ENCODE data around the gene EZR. TPM values are rescaled to one million over a fixed set of nuclear protein-coding genes. Genes with fewer than 3 reads are reported as not detected.

Gene EZR
- total RNA-seq, 4 donors from 2014 or later: 208 to 339 (median 285) TPM

- H3K27ac ChIP-seq: peak overlapping the region in 3 of 4 donors; percentile 68 to 75 (median 68)
- TF ChIP-seq CTCF (IDR thresholded peaks at IDR 0.05) (no peak), POLR2A (IDR thresholded peaks at IDR 0.05) (no peak)
Measured at GRCh38 chr6:158804207-158804606, 15.0 kb downstream of the EZR start.

GRCh38 chr6:158803733-158804143, 15.4 kb downstream of the EZR start:
- WGBS, 2 donors: 50 to 53% methylated on average over 5 of the region's 5 CpGs
- DNase-seq: no peak
- intact Hi-C loops (cut with DNase I): no loop called here
- Histone ChIP-seq H3K27ac (peak overlapping the region in 3 of 4 donors; percentile 68 to 75 (median 68)), H3K27me3 (no peaks in the 10 kb centered on the region), H3K9me3 (no peaks in the 10 kb centered on the region), H3K36me3 (peaks cover 0 to 36% (median 0%) of the 10 kb centered on the region in 3 donors), H3K4me1 (peaks cover 14 to 97% (median 39%) of the 10 kb centered on the region in 3 donors), H3K4me3 (peak overlapping the region in 1 of 4 donors; percentile 30)
- TF ChIP-seq POLR2A (IDR thresholded peaks at IDR 0.05) (peak in 1 of 4 donors; percentile 18), CTCF (IDR thresholded peaks at IDR 0.05) (no peak)

More at GRCh38 chr6:158804207-158804606, 15.0 kb downstream of the EZR start:
- intact Hi-C loops (cut with DNase I): no loop called here
- peak overlapping the region in 1 of 4 donors; percentile 30 for H3K4me3 ChIP-seq
- no peaks in the 10 kb centered on the region for H3K9me3 ChIP-seq
- peaks cover 10 to 97% (median 39%) of the 10 kb centered on the region in 3 donors for H3K4me1 ChIP-seq
- H3K27me3 ChIP-seq: no peaks in the 10 kb centered on the region
- DNase-seq: no peak
- H3K36me3 ChIP-seq: peaks cover 0 to 38% (median 0%) of the 10 kb centered on the region in 3 donors

GRCh38 chr6:158801655-158802294, 17.4 kb downstream of the EZR start:
- no peaks in the 10 kb centered on the region for H3K9me3 ChIP-seq
- intact Hi-C loops (cut with DNase I): no loop called here
- 76% methylated on average over 3 to 4 of the region's 7 CpGs for WGBS, 2 donors
- no peak for DNase-seq
- H3K27me3 ChIP-seq: no peaks in the 10 kb centered on the region
- H3K27ac ChIP-seq: peak overlapping the region in 1 of 4 donors; percentile 46
- peaks cover 0 to 20% (median 0%) of the 10 kb centered on the region in 3 donors for H3K36me3 ChIP-seq
- TF ChIP-seq POLR2A (IDR thresholded peaks at IDR 0.05): no peak
- TF ChIP-seq CTCF (IDR thresholded peaks at IDR 0.05): no peak
- H3K4me3 ChIP-seq: no peak overlapping the region
- peaks cover 17 to 97% (median 51%) of the 10 kb centered on the region in 3 donors for H3K4me1 ChIP-seq

- peaks cover 16 to 99% (median 42%) of the 10 kb centered on the region in 3 donors for H3K4me1 ChIP-seq
- H3K27ac ChIP-seq: peak overlapping the region; percentile 50 to 83 (median 68)
- H3K9me3 ChIP-seq: no peaks in the 10 kb centered on the region
- DNase-seq: no peak
- no peak for TF ChIP-seq POLR2A (IDR thresholded peaks at IDR 0.05)
- TF ChIP-seq CTCF (IDR thresholded peaks at IDR 0.05): peak in 3 of 6 experiments; percentile 12 to 26 (median 15)
- no peak overlapping the region for H3K4me3 ChIP-seq
- intact Hi-C loops (cut with DNase I): no loop called here
- WGBS, 2 donors: 16 to 28% methylated on average over 10 to 11 of the region's 11 CpGs
- no peaks in the 10 kb centered on the region for H3K27me3 ChIP-seq
- H3K36me3 ChIP-seq: peaks cover 0 to 43% (median 0%) of the 10 kb centered on the region in 3 donors
Measured at GRCh38 chr6:158799051-158799792, 19.9 kb downstream of the EZR start.

GRCh38 chr6:158798311-158798710, 20.9 kb downstream of the EZR start:
- WGBS, 2 donors: 78 to 83% methylated on average over 7 to 8 of the region's 8 CpGs
- Histone ChIP-seq H3K27me3 (no peaks in the 10 kb centered on the region), H3K4me1 (peaks cover 11 to 99% (median 39%) of the 10 kb centered on the region in 3 donors), H3K4me3 (no peak overlapping the region), H3K9me3 (no peaks in the 10 kb centered on the region), H3K36me3 (peaks cover 0 to 43% (median 0%) of the 10 kb centered on the region in 3 donors), H3K27ac (peak overlapping the region in 3 of 4 donors; percentile 50 to 83 (median 72))
- TF ChIP-seq POLR2A (IDR thresholded peaks at IDR 0.05) (no peak), CTCF (IDR thresholded peaks at IDR 0.05) (no peak)
- intact Hi-C loops (cut with DNase I): no loop called here
- DNase-seq: no peak

Measured in esophagus squamous epithelium (tissue), 5 donors.